Measurements from ENCODE around the gene MED16. TPM values are rescaled to one million over a fixed set of nuclear protein-coding genes. Genes with fewer than 3 reads are reported as not detected.

MED16 gene
- total RNA-seq, 4 donors from 2014 or later: 58.1 to 158 (median 78.4) TPM

GRCh38 chr19:861756-862580 lies 31.0 kb downstream of the MED16 start:
- no peaks in the 10 kb centered on the region for H3K36me3 ChIP-seq
- H3K9me3 ChIP-seq: no peaks in the 10 kb centered on the region
- intact Hi-C loops (cut with DNase I; ENCODE audit: low total_unique reads) (loop anchor here (5.0 kb wide), 1 partner anchor 55 kb away; the partner anchor contains the start of gene KISS1R), in situ Hi-C loops (cut with MboI; ENCODE audit: low pct_ligation_motif_present in 1 of 4, low pct_unique_long_range_greater_than_20kb in 1 of 4, low sequenced_read_pairs in 3 of 4) (loop anchor here in 1 of 4 donors (25.0 kb wide), 1 partner anchor 125 kb away; the partner anchor contains the start of gene WDR18)
- peak; percentile 66 for DNase-seq
- TF ChIP-seq CTCF (IDR thresholded peaks at IDR 0.05) (peak in 2 of 5 experiments; percentile 14 to 19), EP300 (IDR thresholded peaks at IDR 0.05; ENCODE audit: low read depth) (no peak)
- H3K4me1 ChIP-seq: peaks cover 6 to 46% (median 41%) of the 10 kb centered on the region in 4 donors
- H3K4me3 ChIP-seq: peak overlapping the region in 1 of 4 donors; percentile 22
- H3K27me3 ChIP-seq: peaks cover 37% of the 10 kb centered on the region
- 14 to 47% methylated on average over 4 to 35 of the region's 60 CpGs for WGBS, 2 donors (ENCODE audit: low coverage in 1 of 2)
- peak overlapping the region in 2 of 4 donors; percentile 20 to 39 for H3K27ac ChIP-seq

- in situ Hi-C loops (cut with MboI; ENCODE audit: low pct_ligation_motif_present in 1 of 4, low pct_unique_long_range_greater_than_20kb in 1 of 4, low sequenced_read_pairs in 3 of 4) (loop anchor here in 1 of 4 donors (25.0 kb wide), 1 partner anchor 126 kb away; the partner anchor contains the start of gene WDR18), intact Hi-C loops (cut with DNase I; ENCODE audit: low total_unique reads) (loop anchor here (5.0 kb wide), 1 partner anchor 56 kb away; the partner anchor contains the start of gene KISS1R)
- DNase-seq: no peak
- peak overlapping the region in 2 of 4 donors; percentile 39 to 45 for H3K4me3 ChIP-seq
- H3K27me3 ChIP-seq: peaks cover 37% of the 10 kb centered on the region
- peaks cover 6 to 46% (median 41%) of the 10 kb centered on the region in 4 donors for H3K4me1 ChIP-seq
- no peaks in the 10 kb centered on the region for H3K36me3 ChIP-seq
- no peaks in the 10 kb centered on the region for H3K9me3 ChIP-seq
- TF ChIP-seq POLR2AphosphoS5 (IDR thresholded peaks at IDR 0.05) (no peak), POLR2A (IDR thresholded peaks at IDR 0.05) (no peak), EP300 (IDR thresholded peaks at IDR 0.05; ENCODE audit: low read depth) (no peak), CTCF (IDR thresholded peaks at IDR 0.05) (no peak)
- WGBS, 2 donors (ENCODE audit: low coverage in 1 of 2): 51% methylated on average over 22 of the region's 35 CpGs; no CpG with 5 or more reads in 1 of the 2 donors
- peak overlapping the region in 2 of 4 donors; percentile 20 to 62 for H3K27ac ChIP-seq
Observed at GRCh38 chr19:861141-861755, 31.7 kb downstream of the MED16 start.

- peaks cover 39% of the 10 kb centered on the region for H3K27me3 ChIP-seq
- H3K27ac ChIP-seq: peak within 1 kb of the TSS; percentile 62 to 75 (median 70)
- peak; percentile 62 for DNase-seq
- TF ChIP-seq POLR2AphosphoS5 (IDR thresholded peaks at IDR 0.05): peak; percentile 48 to 78 (median 76)
- TF ChIP-seq EP300 (IDR thresholded peaks at IDR 0.05; ENCODE audit: low read depth): no peak
- TF ChIP-seq POLR2A (IDR thresholded peaks at IDR 0.05): peak; percentile 70
- H3K36me3 ChIP-seq: no peaks in the 10 kb centered on the region
- intact Hi-C loops (cut with DNase I; ENCODE audit: low total_unique reads): loop anchor here (5.0 kb wide), 1 partner anchor 123 kb away; the partner anchor contains the start of gene WDR18
- peak within 1 kb of the TSS in 3 of 4 donors; percentile 9 to 45 (median 39) for H3K4me3 ChIP-seq
- in situ Hi-C loops (cut with MboI; ENCODE audit: low pct_ligation_motif_present in 1 of 4, low pct_unique_long_range_greater_than_20kb in 1 of 4, low sequenced_read_pairs in 3 of 4): loop anchor here in 3 of 4 donors (5.0 to 25.0 kb wide), 6 partner anchors 63 to 128 kb away; partner anchors contain the start of genes WDR18 (in 2 of the 3) and ARID3A (in 1 of the 3)
- peaks cover 6 to 45% (median 40%) of the 10 kb centered on the region in 4 donors for H3K4me1 ChIP-seq
- H3K9me3 ChIP-seq: no peaks in the 10 kb centered on the region
- WGBS, 2 donors (ENCODE audit: low coverage in 1 of 2): 14% methylated on average over 24 of the region's 24 CpGs; no CpG with 5 or more reads in 1 of the 2 donors
Observed at GRCh38 chr19:858868-859843, 33.8 kb downstream of the MED16 start, which contains the start of gene CFD. TSS of gene CFD (plus strand) at chr19:859664. CDS start at chr19:859690, 26 bp downstream.

GRCh38 chr19:858284-858683 lies 34.7 kb downstream of the MED16 start:
- TF ChIP-seq POLR2AphosphoS5 (IDR thresholded peaks at IDR 0.05) (no peak), CTCF (IDR thresholded peaks at IDR 0.05) (no peak), EP300 (IDR thresholded peaks at IDR 0.05; ENCODE audit: low read depth) (no peak)
- DNase-seq: no peak
- Histone ChIP-seq H3K36me3 (no peaks in the 10 kb centered on the region), H3K4me1 (peaks cover 2 to 38% (median 36%) of the 10 kb centered on the region in 4 donors), H3K9me3 (no peaks in the 10 kb centered on the region), H3K27me3 (peaks cover 45% of the 10 kb centered on the region), H3K27ac (peak overlapping the region in 2 of 4 donors; percentile 74 to 75), H3K4me3 (no peak overlapping the region)
- intact Hi-C loops (cut with DNase I; ENCODE audit: low total_unique reads): loop anchor here (5.0 kb wide), 1 partner anchor 124 kb away; the partner anchor contains the start of gene WDR18
- WGBS, 2 donors (ENCODE audit: low coverage in 1 of 2): 62 to 69% methylated on average over 4 to 9 of the region's 9 CpGs
- in situ Hi-C loops (cut with MboI; ENCODE audit: low pct_ligation_motif_present in 1 of 4, low pct_unique_long_range_greater_than_20kb in 1 of 4, low sequenced_read_pairs in 3 of 4): loop anchor here in 3 of 4 donors (5.0 to 25.0 kb wide), 6 partner anchors 64 to 129 kb away; partner anchors contain the start of genes WDR18 (in 2 of the 3) and ARID3A (in 1 of the 3)

Measured in transverse colon (tissue), 4 donors.